HG02870 (cell line): ENCODE results near the gene CFAP161.

Experiments used
- ATAC-seq: cut with Tn5 transposase; IDR thresholded peaks from one replicate; pipeline ENCODE4 v1.9.1; 2021; ENCODE audit warnings: mild to moderate bottlenecking, moderate library complexity; ENCODE audit not compliant: unreplicated experiment

The CFAP161 gene

GRCh38 chr15:81133782-81134461 lies at the start of gene CFAP161:
TSS of gene CFAP161 (plus strand) at chr15:81134270. CDS start at chr15:81134330, 60 bp downstream.
- peak; percentile 51 for ATAC-seq

- ATAC-seq = no peak
Measured at GRCh38 chr15:81084716-81085115, 49.4 kb upstream of the CFAP161 start.

- ATAC-seq = no peak
Measured at GRCh38 chr15:81085213-81085612, 48.9 kb upstream of the CFAP161 start.

- no peak for ATAC-seq
Measured at GRCh38 chr15:81085898-81086297, 48.2 kb upstream of the CFAP161 start.

- ATAC-seq = no peak
Measured at GRCh38 chr15:81087066-81087465, 47.0 kb upstream of the CFAP161 start.

GRCh38 chr15:81087694-81088093 lies 46.4 kb upstream of the CFAP161 start:
- no peak for ATAC-seq

GRCh38 chr15:81088470-81089013 lies 45.5 kb upstream of the CFAP161 start:
- no peak for ATAC-seq

- no peak for ATAC-seq
Measured at GRCh38 chr15:81091889-81092558, 42.0 kb upstream of the CFAP161 start.

GRCh38 chr15:81092559-81092902 lies 41.5 kb upstream of the CFAP161 start:
- ATAC-seq = no peak

- no peak for ATAC-seq
Measured at GRCh38 chr15:81093961-81094360, 40.1 kb upstream of the CFAP161 start.

GRCh38 chr15:81095690-81096365 lies 38.2 kb upstream of the CFAP161 start:
- ATAC-seq = no peak

GRCh38 chr15:81096398-81096797 lies 37.7 kb upstream of the CFAP161 start:
- no peak for ATAC-seq

- ATAC-seq = no peak
Measured at GRCh38 chr15:81097116-81097889, 36.8 kb upstream of the CFAP161 start.

GRCh38 chr15:81097890-81098280 lies 36.2 kb upstream of the CFAP161 start:
- ATAC-seq = no peak

GRCh38 chr15:81098349-81098748 lies 35.7 kb upstream of the CFAP161 start:
- ATAC-seq = no peak

GRCh38 chr15:81098861-81099651 lies 35.0 kb upstream of the CFAP161 start:
- no peak for ATAC-seq

- ATAC-seq = no peak
Measured at GRCh38 chr15:81101894-81102815, 31.9 kb upstream of the CFAP161 start.

- no peak for ATAC-seq
Measured at GRCh38 chr15:81103857-81104256, 30.2 kb upstream of the CFAP161 start.

GRCh38 chr15:81105545-81105944 lies 28.5 kb upstream of the CFAP161 start:
- ATAC-seq = no peak
